DMS79 treated with DMSO at 0.1 percent for 48 hours (cell line): ENCODE measurements around the gene TMC1.
"Not testable (repeated sequence)": the region's sequence is repeated elsewhere in the genome, so short reads cannot be mapped to it uniquely, and the experiment has no call there.

Experiments used
- DNase-seq: peaks from one replicate; lab custom pipeline; 2025; lab: John Stamatoyannopoulos, UW

Gene TMC1

DNA sequence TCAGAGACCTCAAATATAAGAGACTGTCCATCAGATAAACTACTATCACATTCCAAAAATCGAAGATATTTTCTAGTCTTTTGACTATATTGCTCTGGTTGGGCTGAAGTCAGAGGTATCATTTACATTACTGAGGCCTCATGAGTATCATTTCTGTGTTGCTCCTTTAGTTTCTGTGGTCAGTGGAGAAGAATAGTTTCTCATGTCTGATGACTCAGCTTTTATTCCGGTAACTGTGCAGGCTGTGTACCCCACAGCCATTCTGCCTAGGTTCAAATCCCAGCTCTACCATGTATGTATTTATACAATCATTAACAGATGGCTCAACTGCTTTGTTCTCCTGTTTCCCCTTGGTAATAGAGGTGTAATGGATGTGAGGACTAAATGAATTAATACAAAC is 252.2 kb downstream of the TMC1 start:
- DNase-seq = no peak

DNA sequence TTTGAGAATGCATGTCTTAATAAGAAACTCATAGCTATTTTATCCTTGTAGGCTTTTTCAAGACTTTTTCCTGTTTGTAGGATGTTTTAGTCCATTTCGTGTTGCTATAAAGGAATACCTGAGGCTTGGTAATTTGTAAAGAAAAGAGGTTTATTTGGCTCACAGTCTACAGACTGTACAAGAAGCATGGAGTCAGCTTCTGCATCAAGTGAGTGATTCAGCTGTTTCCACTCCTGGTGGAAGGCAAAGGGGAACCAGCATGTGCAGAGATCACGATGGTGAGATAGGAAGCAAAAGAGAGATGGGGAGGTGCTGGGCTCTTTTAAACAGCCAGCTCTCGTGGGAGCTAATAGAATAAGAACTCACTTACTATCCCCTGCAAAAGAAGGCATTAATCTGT is 254.2 kb downstream of the TMC1 start:
- no peak for DNase-seq

DNA sequence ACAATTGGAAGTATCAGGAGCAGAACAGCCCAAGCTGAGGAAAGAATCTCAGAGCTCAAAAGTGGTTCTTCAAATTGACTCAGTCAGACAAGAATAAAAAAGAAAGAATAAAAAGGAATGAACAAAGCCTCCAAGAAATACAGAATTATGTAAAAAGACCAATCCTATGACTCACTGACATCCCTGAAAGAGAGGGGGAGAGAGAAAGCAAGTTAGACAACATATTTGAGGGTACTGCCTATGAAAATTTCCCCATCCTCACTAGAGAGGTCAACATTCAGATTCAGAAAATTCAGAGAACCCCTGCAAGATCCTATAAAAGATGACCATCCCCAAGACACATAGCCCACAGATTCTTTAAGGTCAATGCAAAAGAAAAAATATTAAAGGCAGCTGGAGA is 258.2 kb downstream of the TMC1 start:
- DNase-seq = no peak

- no peak for DNase-seq
Observed at GRCh38 chr9:72786948-72787347, 265.5 kb downstream of the TMC1 start.

DNA sequence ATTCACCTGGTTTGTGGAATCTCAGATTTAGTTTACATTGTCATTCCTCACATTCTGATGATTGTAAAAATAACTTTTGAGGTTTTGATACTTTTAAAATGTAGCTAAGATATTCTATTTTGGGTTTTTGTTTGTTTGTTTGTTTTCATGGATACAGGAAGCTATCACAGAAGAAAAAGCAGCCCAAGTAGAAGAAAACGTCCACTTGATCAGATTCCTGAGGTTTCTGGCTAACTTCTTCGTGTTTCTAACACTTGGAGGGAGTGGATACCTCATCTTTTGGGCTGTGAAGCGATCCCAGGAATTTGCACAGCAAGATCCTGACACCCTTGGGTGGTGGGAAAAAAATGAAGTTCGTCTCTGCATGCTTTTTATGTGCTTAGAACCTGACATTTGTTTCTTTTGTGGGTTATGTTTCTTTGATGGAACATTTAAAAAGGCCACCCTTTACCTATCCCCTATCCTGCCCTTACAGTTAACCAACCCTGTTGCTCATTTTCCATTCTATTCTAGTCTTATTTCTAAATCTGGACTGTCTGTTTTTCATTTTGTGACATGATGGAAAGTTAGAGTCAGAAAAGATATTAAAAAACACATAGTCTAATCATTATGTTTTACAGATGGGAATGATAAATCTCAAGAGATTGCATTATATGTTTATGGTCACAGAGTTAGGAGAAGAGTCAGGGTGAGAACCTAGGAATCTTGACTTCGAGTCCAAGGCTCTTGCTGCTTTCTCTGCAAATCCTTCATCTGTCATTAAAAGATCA is 267.7 kb downstream of the TMC1 start:
- no peak for DNase-seq

DNA sequence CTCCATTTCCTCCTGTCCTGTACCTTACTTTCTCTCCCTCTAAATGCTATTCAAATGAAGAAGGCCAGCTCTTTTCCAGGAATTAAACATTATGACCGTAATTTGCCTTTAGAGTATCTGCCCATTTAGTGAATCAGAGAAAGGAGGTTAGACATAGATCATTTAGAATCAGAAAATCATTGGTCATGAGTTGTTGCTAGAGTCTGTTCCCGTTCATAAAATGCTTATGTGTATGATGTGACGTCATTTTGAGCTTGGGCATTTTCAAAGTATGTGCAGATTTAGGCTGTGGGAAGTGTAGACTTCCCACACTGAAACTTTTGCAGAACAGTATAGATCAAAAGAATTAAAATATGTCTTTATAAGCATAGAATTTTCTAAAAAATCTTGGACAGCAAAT is 268.5 kb downstream of the TMC1 start:
- DNase-seq = no peak

DNA sequence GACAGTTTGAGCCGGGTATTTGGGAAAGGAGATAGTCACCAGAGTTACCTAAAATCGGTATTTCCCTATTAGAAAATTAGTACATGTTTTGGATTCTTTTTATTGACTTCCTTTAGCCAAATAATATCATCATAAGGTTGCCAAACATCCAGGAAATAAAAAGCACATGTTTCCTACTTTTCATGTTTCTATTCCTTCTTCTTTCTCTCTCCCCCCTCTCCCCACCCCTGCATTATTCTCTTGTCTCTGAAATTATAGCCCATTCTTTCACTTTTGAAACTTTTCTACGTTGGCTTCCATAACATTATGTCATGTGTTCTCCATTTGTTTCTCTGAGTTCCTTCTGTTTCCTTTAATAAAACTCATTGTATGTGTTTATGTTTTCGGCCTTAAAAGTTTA is 269.6 kb downstream of the TMC1 start:
- no peak for DNase-seq

GRCh38 chr9:72791436-72791835 is 270.0 kb downstream of the TMC1 start:
- no peak for DNase-seq

DNA sequence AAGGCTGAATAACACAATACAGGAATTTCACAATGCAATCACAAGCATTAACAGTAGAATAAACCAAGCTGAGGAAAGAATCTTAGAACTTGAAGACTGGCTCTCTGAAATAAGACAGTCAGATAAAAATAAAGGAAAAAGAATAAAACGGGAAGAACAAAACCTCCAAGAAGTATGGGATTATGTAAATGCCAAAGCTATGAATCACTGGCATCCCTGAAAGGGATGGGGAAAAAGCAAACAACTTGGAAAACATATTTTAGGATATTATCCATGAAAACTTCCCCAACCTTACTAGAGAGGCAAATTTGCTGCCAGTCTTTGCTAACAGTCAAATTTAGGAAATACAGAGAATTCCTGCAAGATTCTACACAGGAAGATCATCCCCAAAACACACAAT is 273.5 kb downstream of the TMC1 start:
- no peak for DNase-seq

DNA sequence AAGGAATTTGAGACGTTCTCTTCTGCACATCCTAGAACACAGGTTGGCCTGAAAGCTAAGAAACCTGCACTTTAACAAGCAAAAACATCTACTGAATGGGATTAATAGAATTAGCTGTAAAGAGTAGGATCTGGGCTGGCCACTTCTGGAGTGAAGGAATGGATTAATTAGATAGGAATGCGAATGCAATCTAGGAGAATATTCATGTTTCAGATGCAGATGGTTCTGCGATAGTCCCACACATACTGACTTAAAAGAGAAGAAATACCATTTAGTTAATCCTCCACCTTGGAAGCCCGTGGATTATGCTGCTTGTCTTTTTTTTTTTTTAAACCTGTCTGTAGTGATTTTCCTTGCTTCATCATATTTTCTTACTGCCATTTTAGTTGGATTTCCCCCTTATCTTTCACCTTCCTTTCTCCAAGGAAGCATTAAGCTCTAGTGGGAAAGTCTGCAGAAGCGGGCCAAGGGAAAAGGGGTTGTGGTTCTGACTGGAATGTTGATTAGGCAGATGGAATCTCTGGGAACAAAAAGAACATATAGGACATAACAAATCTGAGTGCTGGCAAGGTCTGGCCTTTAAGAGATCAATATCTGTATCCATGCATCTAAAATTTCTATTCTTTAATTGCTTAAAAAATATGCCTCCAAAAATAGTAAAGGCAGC is 279.1 kb downstream of the TMC1 start:
- DNase-seq = no peak

DNA sequence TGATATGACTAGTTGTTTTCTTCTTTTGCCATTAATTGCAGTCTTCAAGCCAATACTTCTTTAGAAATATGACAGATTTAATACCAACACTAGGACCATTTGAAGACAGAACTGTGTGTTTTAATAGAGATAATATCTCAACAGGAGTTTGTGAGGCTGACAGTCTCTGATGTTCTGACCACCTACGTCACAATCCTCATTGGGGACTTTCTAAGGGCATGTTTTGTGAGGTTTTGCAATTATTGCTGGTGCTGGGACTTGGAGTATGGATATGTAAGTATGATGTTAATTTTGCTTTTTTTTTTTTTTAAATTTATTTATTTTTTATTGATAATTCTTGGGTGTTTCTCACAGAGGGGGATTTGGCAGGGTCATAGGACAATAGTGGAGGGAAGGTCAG is 283.8 kb downstream of the TMC1 start:
- no peak for DNase-seq

GRCh38 chr9:72806313-72806809 is 285.0 kb downstream of the TMC1 start:
- not testable (repeated sequence) for DNase-seq

- DNase-seq = no peak
Observed at GRCh38 chr9:72807765-72808445, 286.5 kb downstream of the TMC1 start.

GRCh38 chr9:72808446-72808768 is 287.0 kb downstream of the TMC1 start:
- DNase-seq = no peak

DNA sequence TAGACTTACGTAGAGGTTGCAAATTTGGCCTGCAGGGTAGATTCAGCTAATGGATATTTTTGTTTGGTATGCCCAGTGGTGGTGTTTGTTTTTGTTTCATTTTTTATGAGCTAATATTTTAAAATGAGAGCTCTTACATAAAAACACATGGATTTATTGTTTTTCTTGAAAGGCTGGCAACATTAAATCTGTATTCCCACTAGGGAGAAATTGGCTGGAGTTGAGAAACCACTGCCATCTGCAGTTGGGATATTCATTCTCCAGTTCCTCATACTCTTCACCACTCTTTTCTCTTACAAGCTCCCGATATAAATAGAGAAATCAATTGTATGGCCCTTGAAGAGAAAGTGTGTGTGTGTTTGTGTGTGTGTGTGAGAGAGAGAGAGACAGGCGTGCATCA is 288.2 kb downstream of the TMC1 start:
- no peak for DNase-seq

- no peak for DNase-seq
Observed at GRCh38 chr9:72812559-72813111, 291.2 kb downstream of the TMC1 start.

GRCh38 chr9:72813544-72813943 is 292.1 kb downstream of the TMC1 start:
- DNase-seq = no peak

- DNase-seq = no peak
Observed at GRCh38 chr9:72814083-72814597, 292.7 kb downstream of the TMC1 start.

DNA sequence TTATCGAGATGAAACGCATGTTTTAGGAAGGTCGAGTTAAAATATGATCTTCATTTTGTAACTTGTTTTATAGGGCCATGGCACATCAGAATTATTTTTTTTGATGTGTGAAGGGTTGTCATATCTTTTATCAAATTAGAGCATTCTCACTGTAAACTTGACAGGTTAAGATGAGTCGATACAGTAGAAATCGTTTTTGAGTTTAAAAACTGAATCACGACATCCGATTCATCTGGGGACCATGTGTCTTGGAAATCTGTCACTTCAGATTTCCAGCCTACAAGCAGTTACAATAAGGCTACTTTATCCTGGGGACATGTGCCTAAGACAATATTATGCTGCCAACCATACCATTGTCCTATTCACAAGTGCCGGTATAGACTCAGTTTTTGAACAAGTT is 295.3 kb downstream of the TMC1 start:
- DNase-seq = no peak

DNA sequence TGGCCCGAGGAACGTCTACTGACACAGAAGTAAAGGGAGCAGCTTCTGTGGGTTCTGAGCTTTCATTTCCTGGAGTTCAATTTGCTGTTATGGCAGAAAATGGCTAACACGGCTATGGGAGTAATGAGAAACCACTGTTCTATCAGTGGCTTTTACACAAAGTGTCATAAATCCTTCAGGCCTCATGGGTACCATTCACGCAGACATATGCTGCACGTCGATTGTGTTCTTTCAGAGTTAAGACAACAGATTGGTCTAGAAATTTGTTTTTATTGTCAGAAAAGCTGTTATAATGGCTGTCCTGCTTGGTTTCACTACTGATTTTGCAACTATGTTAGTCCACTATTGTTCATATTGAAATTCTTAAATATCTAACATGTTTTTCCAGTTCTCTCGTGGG is 296.0 kb downstream of the TMC1 start:
- no peak for DNase-seq

- DNase-seq = no peak
Observed at GRCh38 chr9:72818385-72818784, 297.0 kb downstream of the TMC1 start.

DNA sequence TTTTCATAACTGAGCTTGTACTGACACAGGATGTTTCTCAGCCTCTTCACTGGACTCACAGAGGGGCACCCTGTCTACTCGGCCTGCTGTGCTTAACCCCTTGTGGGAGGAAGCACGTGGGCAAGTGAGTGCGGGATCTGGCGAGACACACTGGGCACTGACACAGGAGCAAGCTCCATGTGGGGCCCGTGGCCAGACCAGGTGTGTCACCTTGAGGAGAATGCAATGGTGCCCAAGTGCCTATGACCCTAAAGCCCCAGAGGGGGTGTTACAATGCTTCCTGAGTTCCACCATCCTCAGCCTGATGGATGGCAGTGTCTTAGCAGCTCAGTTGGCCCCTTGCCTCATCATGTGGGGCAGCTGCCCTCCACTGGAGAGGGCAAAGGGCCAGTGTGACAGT is 302.6 kb downstream of the TMC1 start:
- no peak for DNase-seq
